HepG2 (cell line): ENCODE results near the gene MTHFR. TPM values are rescaled to one million over a fixed set of nuclear protein-coding genes. Genes with fewer than 3 reads are reported as not detected.
A peak's percentile ranks its signal among the peaks of the same experiment; 100 is the strongest.

ENCODE experiments used
- ASH2L ChIP-seq: fragments of 300-600, 200-600 bp; sonication (generic); IDR thresholded peaks from 2 replicates; pipeline ENCODE4 v1.7.0; 2017; ENCODE audit warnings: low read depth, mild to moderate bottlenecking, moderate library complexity, mixed read lengths, low read length; ENCODE audit not compliant: insufficient read length
- MAFG ChIP-seq: sonication (generic); formaldehyde crosslinking; IDR thresholded peaks from 2 replicates; pipeline ENCODE4 v1.5.1; 2020; ENCODE audit warnings: mild to moderate bottlenecking, missing genetic modification reagents
- NRL ChIP-seq: sonication (generic); formaldehyde crosslinking; IDR thresholded peaks from 2 replicates; pipeline ENCODE4 v1.5.0; 2020; ENCODE audit warnings: missing genetic modification reagents, mild to moderate bottlenecking, moderate library complexity, borderline replicate concordance
- PHF8 ChIP-seq: sonication (generic); formaldehyde crosslinking; IDR thresholded peaks from 2 replicates; pipeline ENCODE4 v1.5.0; 2020; ENCODE audit warnings: missing genetic modification reagents
- RFX5 ChIP-seq: IDR thresholded peaks from 2 replicates; pipeline ENCODE4 v1.6.1; 2011; ENCODE audit warnings: low read depth, low read length, improper control_type of control experiment
- XRCC5 ChIP-seq: fragments of 200-400 bp; formaldehyde crosslinking; optimal IDR thresholded peaks from 2 replicates; pipeline ENCODE3; 2017; ENCODE audit warnings: mild to moderate bottlenecking, low read length
- ZNF143 ChIP-seq: sonication (generic); formaldehyde crosslinking; IDR thresholded peaks from 2 replicates; pipeline ENCODE4 v1.4.0; 2020; ENCODE audit warnings: missing genetic modification reagents
- ZNF326 ChIP-seq: sonication (generic); formaldehyde crosslinking; IDR thresholded peaks from 2 replicates; pipeline ENCODE4 v1.4.0; 2020; ENCODE audit warnings: missing genetic modification reagents, borderline replicate concordance
- ZSCAN20 ChIP-seq: sonication (generic); formaldehyde crosslinking; IDR thresholded peaks from 2 replicates; pipeline ENCODE4 v1.4.0; 2020; ENCODE audit warnings: missing genetic modification reagents, mild to moderate bottlenecking, borderline replicate concordance
- polyA plus RNA-seq, 8 experiments: library from polyadenylated mRNA; depleted of rRNA in 3 of 8; stranded (reverse) in 7 of 8; unstranded in 1 of 8; fragments of >200 nt; fragmentation: Illumina TruSeq in 4 of 8; extraction: Trizol in 4 of 8; gene quantifications; 2 replicates each; pipeline versions ENCODE4 v1.2.1 to v1.2.3, GENCODE V29; 2011 to 2016; ENCODE audit warnings: low read depth in 4 of 8, missing spikeins in 1 of 8, mixed read lengths in 1 of 8; ENCODE audit not compliant: insufficient read depth in 1 of 8
- total RNA-seq, 5 experiments: library from RNA; depleted of rRNA; stranded (reverse); fragments of >200 nt; fragmentation: Illumina TruSeq; extraction: Trizol; gene quantifications; 2 replicates each; pipeline ENCODE4 v1.2.3, GENCODE V29; 2016; ENCODE audit warnings: low read depth in 1 of 5
- TF ChIP-seq, protein P1 (sequence below): sonication (generic); formaldehyde crosslinking; IDR thresholded peaks from 2 replicates; pipeline ENCODE4 v1.8.0; 2022; ENCODE audit warnings: missing genetic modification reagents, mild to moderate bottlenecking, borderline replicate concordance
- TF ChIP-seq, protein P2 (sequence below): sonication (generic); formaldehyde crosslinking; IDR thresholded peaks from 2 replicates; pipeline ENCODE4 v1.5.0; 2020; ENCODE audit warnings: mild to moderate bottlenecking, low read depth, missing genetic modification reagents, borderline replicate concordance
- TF ChIP-seq, protein P3 (sequence below): sonication (generic); formaldehyde crosslinking; IDR thresholded peaks from 2 replicates; pipeline ENCODE4 v1.4.0; 2020; ENCODE audit warnings: missing genetic modification reagents; ENCODE audit errors: not compliant biosample characterization
- TF ChIP-seq, protein P4 (sequence below): sonication (generic); formaldehyde crosslinking; IDR thresholded peaks from 2 replicates; pipeline ENCODE4 v1.4.0; 2020; ENCODE audit warnings: mild to moderate bottlenecking, missing genetic modification reagents
- TF ChIP-seq, protein P5 (sequence below): sonication (generic); formaldehyde crosslinking; conservative IDR thresholded peaks from 2 replicates; pipeline ENCODE4 v1.8.0; 2022; ENCODE audit warnings: mild to moderate bottlenecking, moderate library complexity, missing genetic modification reagents
- TF ChIP-seq, protein P6 (sequence below): sonication (generic); formaldehyde crosslinking; conservative IDR thresholded peaks from 2 replicates; pipeline ENCODE4 v1.8.0; 2022; ENCODE audit warnings: low read depth, missing genetic modification reagents
- TF ChIP-seq, protein P7 (sequence below), 2 experiments: sonication (generic) in 1 of 2; formaldehyde crosslinking in 1 of 2; IDR thresholded peaks; 2 replicates each; pipeline versions ENCODE4 v1.5.1 to v1.6.1; 2011 to 2020; ENCODE audit warnings: borderline replicate concordance in 1 of 2, low read depth in 1 of 2, low read length in 1 of 2, mild to moderate bottlenecking in 1 of 2, missing genetic modification reagents in 1 of 2, moderate library complexity in 1 of 2

The MTHFR gene
- total and polyA plus RNA-seq, 2 of the 13 experiments (the other 11 are each of a cell fraction or from before 2014, with no cell fraction given) = 3.8 to 8.2 TPM

DNA sequence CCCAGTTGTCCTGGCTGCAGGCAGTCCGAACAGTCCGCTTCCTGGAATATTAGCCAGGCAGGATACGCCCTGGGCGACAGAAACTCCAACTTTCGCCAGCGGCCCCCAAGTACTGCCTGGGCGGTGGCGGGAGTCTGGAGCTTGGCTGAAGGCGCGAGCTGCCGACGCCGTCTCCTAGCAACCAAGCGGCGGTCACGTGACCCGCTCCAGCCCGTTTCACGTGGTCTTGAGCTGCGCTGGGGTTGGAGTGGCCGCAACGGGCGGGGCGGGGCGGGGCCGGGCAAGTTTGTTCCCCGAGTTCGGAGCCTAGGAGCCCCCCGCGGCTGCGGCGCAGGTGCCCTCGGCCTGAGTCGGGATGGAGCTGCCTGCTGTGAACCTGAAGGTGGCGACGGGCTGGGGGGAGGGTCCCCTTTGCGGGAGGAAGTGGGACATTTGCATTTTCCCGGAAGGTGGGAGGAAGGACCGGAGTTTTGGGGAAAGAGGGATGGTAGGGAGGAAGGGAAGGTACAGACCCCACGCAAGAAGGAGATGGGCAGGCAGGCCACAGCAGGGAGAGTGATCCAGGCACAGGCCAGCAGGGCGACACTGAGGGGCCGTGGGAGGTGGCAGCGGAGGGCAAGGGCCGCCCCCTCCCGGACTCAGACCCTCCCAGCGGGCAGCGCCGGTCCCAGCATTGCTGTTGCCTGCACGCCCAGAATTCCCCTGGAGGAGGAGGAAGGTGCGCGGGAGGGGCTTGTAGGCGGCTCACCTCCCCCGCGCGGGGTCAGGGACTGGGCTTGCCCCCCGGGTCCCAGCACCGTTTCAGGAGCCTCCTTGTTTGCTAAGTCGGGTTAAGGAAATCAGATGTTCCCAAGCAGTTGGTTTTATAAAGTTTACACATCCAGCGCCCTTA is 69.7 kb downstream of the MTHFR start, which contains the start of gene AGTRAP (continued):
- 0 out of 2 replicates have a peak, but pooled peaks have one; percentile 22 for TF ChIP-seq MAFG (CRISPR knock-in tag)
- TF ChIP-seq, protein P1, sequence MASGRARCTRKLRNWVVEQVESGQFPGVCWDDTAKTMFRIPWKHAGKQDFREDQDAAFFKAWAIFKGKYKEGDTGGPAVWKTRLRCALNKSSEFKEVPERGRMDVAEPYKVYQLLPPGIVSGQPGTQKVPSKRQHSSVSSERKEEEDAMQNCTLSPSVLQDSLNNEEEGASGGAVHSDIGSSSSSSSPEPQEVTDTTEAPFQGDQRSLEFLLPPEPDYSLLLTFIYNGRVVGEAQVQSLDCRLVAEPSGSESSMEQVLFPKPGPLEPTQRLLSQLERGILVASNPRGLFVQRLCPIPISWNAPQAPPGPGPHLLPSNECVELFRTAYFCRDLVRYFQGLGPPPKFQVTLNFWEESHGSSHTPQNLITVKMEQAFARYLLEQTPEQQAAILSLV = no peak
- TF ChIP-seq, protein P2, sequence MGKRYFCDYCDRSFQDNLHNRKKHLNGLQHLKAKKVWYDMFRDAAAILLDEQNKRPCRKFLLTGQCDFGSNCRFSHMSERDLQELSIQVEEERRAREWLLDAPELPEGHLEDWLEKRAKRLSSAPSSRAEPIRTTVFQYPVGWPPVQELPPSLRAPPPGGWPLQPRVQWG (CRISPR knock-in tag) = no peak
- no peak; the same call in 1 of the 2 replicates for TF ChIP-seq NRL
- TF ChIP-seq, protein P3, sequence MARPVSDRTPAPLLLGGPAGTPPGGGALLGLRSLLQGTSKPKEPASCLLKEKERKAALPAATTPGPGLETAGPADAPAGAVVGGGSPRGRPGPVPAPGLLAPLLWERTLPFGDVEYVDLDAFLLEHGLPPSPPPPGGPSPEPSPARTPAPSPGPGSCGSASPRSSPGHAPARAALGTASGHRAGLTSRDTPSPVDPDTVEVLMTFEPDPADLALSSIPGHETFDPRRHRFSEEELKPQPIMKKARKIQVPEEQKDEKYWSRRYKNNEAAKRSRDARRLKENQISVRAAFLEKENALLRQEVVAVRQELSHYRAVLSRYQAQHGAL (CRISPR knock-in tag) = no peak
- TF ChIP-seq ZSCAN20 = no peak
- no peak for TF ChIP-seq XRCC5
- peak; percentile 81 for TF ChIP-seq PHF8 (CRISPR knock-in tag)
- no peak for TF ChIP-seq ASH2L
- TF ChIP-seq, protein P4, sequence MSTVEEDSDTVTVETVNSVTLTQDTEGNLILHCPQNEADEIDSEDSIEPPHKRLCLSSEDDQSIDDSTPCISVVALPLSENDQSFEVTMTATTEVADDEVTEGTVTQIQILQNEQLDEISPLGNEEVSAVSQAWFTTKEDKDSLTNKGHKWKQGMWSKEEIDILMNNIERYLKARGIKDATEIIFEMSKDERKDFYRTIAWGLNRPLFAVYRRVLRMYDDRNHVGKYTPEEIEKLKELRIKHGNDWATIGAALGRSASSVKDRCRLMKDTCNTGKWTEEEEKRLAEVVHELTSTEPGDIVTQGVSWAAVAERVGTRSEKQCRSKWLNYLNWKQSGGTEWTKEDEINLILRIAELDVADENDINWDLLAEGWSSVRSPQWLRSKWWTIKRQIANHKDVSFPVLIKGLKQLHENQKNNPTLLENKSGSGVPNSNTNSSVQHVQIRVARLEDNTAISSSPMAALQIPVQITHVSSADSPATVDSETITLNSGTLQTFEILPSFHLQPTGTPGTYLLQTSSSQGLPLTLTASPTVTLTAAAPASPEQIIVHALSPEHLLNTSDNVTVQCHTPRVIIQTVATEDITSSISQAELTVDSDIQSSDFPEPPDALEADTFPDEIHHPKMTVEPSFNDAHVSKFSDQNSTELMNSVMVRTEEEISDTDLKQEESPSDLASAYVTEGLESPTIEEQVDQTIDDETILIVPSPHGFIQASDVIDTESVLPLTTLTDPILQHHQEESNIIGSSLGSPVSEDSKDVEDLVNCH (CRISPR knock-in tag) = no peak
- TF ChIP-seq, protein P5, sequence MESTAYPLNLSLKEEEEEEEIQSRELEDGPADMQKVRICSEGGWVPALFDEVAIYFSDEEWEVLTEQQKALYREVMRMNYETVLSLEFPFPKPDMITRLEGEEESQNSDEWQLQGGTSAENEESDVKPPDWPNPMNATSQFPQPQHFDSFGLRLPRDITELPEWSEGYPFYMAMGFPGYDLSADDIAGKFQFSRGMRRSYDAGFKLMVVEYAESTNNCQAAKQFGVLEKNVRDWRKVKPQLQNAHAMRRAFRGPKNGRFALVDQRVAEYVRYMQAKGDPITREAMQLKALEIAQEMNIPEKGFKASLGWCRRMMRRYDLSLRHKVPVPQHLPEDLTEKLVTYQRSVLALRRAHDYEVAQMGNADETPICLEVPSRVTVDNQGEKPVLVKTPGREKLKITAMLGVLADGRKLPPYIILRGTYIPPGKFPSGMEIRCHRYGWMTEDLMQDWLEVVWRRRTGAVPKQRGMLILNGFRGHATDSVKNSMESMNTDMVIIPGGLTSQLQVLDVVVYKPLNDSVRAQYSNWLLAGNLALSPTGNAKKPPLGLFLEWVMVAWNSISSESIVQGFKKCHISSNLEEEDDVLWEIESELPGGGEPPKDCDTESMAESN (CRISPR knock-in tag) = no peak
- TF ChIP-seq, protein P6, sequence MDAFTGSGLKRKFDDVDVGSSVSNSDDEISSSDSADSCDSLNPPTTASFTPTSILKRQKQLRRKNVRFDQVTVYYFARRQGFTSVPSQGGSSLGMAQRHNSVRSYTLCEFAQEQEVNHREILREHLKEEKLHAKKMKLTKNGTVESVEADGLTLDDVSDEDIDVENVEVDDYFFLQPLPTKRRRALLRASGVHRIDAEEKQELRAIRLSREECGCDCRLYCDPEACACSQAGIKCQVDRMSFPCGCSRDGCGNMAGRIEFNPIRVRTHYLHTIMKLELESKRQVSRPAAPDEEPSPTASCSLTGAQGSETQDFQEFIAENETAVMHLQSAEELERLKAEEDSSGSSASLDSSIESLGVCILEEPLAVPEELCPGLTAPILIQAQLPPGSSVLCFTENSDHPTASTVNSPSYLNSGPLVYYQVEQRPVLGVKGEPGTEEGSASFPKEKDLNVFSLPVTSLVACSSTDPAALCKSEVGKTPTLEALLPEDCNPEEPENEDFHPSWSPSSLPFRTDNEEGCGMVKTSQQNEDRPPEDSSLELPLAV (CRISPR knock-in tag) = no peak
- no peak for TF ChIP-seq ZNF326 (CRISPR knock-in tag)
- no peak for TF ChIP-seq RFX5
- TF ChIP-seq, protein P7, sequence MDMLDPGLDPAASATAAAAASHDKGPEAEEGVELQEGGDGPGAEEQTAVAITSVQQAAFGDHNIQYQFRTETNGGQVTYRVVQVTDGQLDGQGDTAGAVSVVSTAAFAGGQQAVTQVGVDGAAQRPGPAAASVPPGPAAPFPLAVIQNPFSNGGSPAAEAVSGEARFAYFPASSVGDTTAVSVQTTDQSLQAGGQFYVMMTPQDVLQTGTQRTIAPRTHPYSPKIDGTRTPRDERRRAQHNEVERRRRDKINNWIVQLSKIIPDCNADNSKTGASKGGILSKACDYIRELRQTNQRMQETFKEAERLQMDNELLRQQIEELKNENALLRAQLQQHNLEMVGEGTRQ (IDR thresholded peaks at IDR 0.05; ENCODE audit: low read depth, low read length) = peak; percentile 97
- TF ChIP-seq, protein P7 (CRISPR knock-in tag; IDR thresholded peaks at IDR 0.05; ENCODE audit: borderline replicate concordance) = peak; percentile 96; the same call in 1 of the 2 replicates
- TF ChIP-seq ZNF143 = peak; percentile 62
